GM19463 (cell line): ENCODE results near the gene LCN1.
"Not testable (repeated sequence)": the region's sequence is repeated elsewhere in the genome, so short reads cannot be mapped to it uniquely, and the experiment has no call there.

Experiments used
- ATAC-seq: cut with Tn5 transposase; IDR thresholded peaks from one replicate; pipeline ENCODE4 v1.9.1; 2021; ENCODE audit warnings: mild to moderate bottlenecking, moderate library complexity; ENCODE audit not compliant: unreplicated experiment

Gene LCN1

GRCh38 chr9:135522137-135522877 lies 1.1 kb downstream of the LCN1 start:
- no peak for ATAC-seq

GRCh38 chr9:135522931-135523330 lies 1.7 kb downstream of the LCN1 start:
- no peak for ATAC-seq

GRCh38 chr9:135523521-135524129 lies 2.4 kb downstream of the LCN1 start:
- no peak for ATAC-seq

DNA sequence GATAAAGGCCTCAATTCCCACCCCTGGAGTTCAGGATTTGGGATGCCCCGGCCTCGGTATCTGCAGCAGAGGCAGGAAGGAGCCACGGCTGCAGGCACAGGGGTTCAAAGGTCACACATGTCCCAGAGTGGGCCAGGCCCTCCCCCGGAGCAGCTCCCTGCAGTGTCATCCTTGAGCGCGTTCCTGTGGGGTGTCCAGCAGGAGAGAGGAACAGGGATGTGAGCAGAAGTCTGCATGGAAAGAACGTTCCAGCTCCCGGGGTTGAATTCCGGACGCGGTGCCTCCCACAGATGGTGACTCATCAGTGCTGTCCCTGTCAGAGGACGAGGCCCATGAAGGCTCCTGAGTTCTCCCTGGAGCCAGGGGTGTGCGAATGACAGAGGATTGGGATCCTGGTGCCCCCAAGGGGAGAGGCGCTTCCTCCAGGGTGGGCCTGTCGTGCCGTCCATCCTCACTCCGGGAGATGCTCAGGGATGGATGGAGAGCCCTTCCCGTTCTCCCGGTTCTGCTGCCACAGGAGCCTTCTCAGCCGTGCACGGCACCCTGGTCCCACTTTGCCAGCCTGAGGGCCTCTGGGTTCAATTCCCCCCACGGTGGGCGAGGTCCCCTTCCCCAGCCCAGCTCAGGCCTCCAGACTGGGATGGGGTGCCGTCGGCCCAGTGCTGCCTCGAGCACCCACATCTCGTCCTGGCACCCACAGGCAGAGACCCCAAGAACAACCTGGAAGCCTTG lies 3.1 kb downstream of the LCN1 start:
- ATAC-seq = no peak

GRCh38 chr9:135525241-135526088 lies 4.2 kb downstream of the LCN1 start:
- no peak for ATAC-seq

DNA sequence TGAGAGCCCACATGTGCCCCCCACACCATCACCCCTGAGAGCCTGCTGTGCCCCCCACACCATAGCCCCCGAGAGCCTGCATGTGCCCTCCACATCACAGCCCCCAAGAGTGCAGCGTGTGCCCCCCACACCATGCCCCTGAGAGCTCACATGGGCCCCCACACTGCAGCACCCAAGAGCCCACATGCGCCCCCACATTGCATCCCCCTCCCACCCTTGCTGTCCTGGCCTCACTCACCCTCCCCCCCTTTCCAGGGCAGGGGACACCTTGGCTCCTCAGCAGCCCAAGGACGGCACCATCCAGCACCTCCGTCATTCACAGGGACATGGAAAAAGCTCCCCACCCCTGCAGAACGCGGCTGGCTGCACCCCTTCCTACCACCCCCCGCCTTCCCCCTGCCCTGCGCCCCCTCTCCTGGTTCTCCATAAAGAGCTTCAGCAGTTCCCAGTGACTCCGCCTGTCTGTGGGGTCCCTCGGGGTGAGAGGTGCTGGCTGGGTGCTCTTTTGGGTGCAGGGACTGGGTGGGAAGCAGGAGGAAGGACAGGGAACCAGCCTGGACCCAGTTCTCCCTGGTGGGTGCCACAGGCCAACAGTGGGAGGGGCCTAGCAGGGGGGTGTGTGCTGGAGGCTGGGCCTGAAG lies 5.0 kb downstream of the LCN1 start:
- ATAC-seq = no peak

DNA sequence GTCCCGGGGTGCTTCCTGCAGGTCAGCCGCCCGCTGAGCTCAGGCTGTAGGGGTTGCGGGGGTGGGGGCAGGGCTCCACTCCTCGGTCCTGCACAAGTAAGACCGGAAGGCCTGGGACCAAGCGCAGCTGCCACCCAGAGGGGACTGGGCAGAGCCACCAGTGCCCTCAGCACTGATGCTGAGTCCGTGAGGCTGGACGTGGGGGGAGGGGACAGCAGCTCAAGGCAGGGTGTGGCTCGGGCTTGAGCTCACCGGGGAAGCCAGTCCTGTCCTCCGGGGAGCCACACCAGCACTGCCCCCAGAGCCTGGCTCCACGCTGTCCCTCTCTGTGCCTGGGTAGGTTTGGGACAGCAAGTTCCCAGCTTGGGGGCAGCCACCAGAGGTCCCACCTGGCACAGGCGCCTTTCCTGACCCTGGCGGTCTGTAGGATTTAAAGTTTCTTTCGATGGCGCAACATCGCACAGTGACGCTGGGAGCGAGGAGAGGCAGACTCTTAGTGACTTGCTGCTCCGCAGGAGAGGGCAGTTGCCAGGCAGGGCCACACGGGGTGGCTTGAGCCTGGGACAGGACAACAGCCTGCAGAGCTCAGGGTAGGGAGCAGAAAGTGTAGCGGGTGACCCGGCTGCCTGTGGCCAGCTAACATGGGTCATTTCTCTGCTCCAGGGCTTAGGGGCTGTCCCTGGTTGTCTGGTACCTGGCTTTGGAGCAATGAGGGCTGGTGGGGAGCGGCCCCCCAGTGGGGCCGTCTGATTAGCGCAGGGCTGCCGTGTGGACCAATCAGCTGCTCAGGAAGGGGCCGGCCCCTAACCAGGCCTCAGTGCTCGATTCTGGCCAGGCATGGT lies 5.7 kb downstream of the LCN1 start:
- ATAC-seq = no peak

GRCh38 chr9:135528842-135529435 lies 7.7 kb downstream of the LCN1 start:
- not testable (repeated sequence) for ATAC-seq

- ATAC-seq = no peak
These were observed 8.9 kb downstream of the LCN1 start for GRCh38 chr9:135530146-135530545.

GRCh38 chr9:135531096-135531495 lies 9.9 kb downstream of the LCN1 start:
- no peak for ATAC-seq

GRCh38 chr9:135533113-135533512 lies 11.9 kb downstream of the LCN1 start:
- ATAC-seq = no peak

DNA sequence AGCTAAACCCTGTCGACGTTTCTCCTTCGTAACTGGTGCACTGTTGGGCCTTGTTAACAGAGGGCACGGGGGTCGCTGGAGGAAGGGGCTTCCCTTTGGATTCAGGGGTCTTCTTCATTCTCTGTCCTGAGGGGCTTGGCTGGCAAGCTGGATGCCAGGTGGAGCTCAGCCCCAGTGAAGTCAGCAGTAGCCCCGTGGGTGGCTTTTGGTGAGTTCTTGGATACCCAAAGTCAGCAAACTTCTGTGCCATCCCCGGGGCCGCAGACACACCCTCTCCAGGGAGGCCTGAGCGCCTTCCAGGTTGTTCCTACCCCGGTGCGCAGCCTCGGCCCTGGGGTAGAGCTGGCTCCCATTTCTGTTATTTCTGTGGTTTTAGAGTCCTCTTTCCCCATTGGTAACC lies 12.4 kb downstream of the LCN1 start:
- no peak for ATAC-seq

DNA sequence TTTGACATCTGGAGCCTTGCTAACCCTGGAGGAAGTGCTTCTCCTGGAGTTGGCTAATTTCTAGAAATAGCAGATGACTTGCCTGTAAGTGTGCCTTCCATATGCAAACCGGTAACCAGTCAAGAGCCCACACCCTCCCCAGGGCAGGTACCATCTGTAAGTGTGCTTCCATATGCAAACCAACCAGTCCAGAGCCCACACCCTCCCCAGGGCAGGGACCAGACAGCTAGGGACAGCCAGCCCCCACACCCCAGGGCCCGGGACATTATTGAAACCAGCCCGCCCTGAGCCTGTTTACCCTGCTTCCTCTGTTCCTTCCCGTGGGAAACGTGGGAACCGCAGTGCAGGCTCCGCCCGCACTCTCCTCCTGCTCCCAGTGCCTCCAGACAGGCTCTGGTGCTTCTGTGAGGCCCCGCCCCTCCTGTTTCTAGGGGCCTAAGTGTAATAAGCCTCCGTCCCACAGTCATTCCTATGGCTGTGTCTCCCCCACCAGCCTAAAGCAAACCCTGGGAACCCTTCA lies 13.0 kb downstream of the LCN1 start:
- not testable (repeated sequence) for ATAC-seq

- ATAC-seq = not testable (repeated sequence)
These were observed 13.6 kb downstream of the LCN1 start for GRCh38 chr9:135534826-135535225.

- ATAC-seq = not testable (repeated sequence)
These were observed 14.4 kb downstream of the LCN1 start for GRCh38 chr9:135535631-135536030.

GRCh38 chr9:135536216-135536615 lies 15.0 kb downstream of the LCN1 start:
- no peak for ATAC-seq

- not testable (repeated sequence) for ATAC-seq
These were observed 22.1 kb downstream of the LCN1 start for GRCh38 chr9:135543262-135543894.

- no peak for ATAC-seq
These were observed 23.9 kb downstream of the LCN1 start for GRCh38 chr9:135544981-135545635.
